ENCODE data around the gene RPS16. TPM values are rescaled to one million over a fixed set of nuclear protein-coding genes. Genes with fewer than 3 reads are reported as not detected.

The RPS16 gene
- total and polyA plus RNA-seq, 9 of the 15 experiments (the other 6 are each of a cell fraction or from before 2014, with no cell fraction given), result 82.6 to 3,671 (median 2,204) TPM

DNA sequence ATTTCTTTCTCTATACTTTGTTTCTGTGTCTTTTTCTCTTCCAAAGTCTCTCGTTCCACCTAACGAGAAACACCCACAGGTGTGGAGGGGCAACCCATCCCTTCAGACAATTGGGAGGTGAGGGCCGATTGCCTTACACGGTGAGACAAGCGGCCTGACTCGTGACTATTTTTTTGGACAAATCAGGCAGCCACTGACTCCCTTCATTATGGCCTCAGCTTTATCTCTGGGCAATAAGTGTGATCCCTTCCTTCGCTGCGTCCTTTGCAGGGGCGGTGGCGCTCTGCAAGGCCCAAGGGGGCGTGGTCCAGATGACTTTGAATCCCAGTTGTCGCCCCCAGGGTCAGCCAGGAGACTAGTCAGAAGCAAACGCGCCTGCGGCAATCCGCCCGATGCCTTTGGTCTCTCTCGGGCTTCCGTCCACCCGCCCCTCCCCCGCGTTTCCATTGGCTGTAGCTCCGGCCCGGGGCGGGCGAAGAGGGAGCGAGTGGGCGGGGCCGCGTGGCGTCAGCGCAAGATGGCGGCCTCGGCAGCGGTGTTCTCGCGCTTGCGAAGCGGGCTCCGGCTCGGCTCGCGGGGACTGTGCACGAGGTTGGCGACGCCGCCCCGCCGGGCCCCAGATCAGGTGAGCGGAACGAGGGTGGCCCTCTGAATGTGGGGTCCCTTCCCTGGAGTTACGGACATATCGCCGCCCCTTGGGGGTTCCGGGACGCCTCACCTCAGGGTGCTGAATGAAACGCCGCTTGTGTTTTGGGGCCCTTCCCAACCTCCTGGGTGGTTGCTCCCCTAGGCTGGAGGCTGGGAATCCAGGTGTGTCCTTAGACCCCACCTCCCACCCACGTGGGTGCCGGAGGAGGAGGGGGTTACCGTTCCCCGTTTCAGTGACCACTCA lies 44.8 kb upstream of the RPS16 start, which contains the start of gene TIMM50 (continued):
- TF ChIP-seq, protein P1, sequence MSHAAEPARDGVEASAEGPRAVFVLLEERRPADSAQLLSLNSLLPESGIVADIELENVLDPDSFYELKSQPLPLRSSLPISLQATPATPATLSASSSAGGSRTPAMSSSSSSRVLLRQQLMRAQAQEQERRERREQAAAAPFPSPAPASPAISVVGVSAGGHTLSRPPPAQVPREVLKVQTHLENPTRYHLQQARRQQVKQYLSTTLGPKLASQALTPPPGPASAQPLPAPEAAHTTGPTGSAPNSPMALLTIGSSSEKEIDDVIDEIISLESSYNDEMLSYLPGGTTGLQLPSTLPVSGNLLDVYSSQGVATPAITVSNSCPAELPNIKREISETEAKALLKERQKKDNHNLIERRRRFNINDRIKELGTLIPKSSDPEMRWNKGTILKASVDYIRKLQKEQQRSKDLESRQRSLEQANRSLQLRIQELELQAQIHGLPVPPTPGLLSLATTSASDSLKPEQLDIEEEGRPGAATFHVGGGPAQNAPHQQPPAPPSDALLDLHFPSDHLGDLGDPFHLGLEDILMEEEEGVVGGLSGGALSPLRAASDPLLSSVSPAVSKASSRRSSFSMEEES (CRISPR knock-in tag; IDR thresholded peaks at IDR 0.05), result peak; percentile 32; the same call in 1 of the 2 replicates
- TF ChIP-seq, protein P2, sequence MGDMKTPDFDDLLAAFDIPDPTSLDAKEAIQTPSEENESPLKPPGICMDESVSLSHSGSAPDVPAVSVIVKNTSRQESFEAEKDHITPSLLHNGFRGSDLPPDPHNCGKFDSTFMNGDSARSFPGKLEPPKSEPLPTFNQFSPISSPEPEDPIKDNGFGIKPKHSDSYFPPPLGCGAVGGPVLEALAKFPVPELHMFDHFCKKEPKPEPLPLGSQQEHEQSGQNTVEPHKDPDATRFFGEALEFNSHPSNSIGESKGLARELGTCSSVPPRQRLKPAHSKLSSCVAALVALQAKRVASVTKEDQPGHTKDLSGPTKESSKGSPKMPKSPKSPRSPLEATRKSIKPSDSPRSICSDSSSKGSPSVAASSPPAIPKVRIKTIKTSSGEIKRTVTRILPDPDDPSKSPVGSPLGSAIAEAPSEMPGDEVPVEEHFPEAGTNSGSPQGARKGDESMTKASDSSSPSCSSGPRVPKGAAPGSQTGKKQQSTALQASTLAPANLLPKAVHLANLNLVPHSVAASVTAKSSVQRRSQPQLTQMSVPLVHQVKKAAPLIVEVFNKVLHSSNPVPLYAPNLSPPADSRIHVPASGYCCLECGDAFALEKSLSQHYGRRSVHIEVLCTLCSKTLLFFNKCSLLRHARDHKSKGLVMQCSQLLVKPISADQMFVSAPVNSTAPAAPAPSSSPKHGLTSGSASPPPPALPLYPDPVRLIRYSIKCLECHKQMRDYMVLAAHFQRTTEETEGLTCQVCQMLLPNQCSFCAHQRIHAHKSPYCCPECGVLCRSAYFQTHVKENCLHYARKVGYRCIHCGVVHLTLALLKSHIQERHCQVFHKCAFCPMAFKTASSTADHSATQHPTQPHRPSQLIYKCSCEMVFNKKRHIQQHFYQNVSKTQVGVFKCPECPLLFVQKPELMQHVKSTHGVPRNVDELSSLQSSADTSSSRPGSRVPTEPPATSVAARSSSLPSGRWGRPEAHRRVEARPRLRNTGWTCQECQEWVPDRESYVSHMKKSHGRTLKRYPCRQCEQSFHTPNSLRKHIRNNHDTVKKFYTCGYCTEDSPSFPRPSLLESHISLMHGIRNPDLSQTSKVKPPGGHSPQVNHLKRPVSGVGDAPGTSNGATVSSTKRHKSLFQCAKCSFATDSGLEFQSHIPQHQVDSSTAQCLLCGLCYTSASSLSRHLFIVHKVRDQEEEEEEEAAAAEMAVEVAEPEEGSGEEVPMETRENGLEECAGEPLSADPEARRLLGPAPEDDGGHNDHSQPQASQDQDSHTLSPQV (IDR thresholded peaks at IDR 0.05), result no peak
- TF ChIP-seq FOXA3 (CRISPR knock-in tag; conservative IDR thresholded peaks at IDR 0.05 in 1 of 2, IDR thresholded peaks at IDR 0.05 in 1 of 2) (peak in 1 of 2 experiments; percentile 61; a peak in 1 of 4 replicates), BHLHE40 (IDR thresholded peaks at IDR 0.05; ENCODE audit: low read length) (peak; percentile 60), SMAD4 (CRISPR knock-in tag; conservative IDR thresholded peaks at IDR 0.05) (0 out of 2 replicates have a peak, but pooled peaks have one; percentile 13), CCNT2 (IDR thresholded peaks at IDR 0.05; ENCODE audit: borderline replicate concordance, extremely low read depth, insufficient read length, low read depth, low read length) (peak; percentile 67), RFX5 (IDR thresholded peaks at IDR 0.05; ENCODE audit: low read depth, low read length) (0 out of 2 replicates have a peak, but pooled peaks have one; percentile 36), PHTF2 (CRISPR knock-in tag; IDR thresholded peaks at IDR 0.05) (no peak), SIN3A (IDR thresholded peaks at IDR 0.05; ENCODE audit: borderline replicate concordance in 2 of 2, control insufficient read depth in 1 of 2, low read depth in 2 of 2, low read length in 2 of 2) (peak; percentile 60 to 83; a peak in 2 of 4 replicates)
- TF ChIP-seq, protein P3, sequence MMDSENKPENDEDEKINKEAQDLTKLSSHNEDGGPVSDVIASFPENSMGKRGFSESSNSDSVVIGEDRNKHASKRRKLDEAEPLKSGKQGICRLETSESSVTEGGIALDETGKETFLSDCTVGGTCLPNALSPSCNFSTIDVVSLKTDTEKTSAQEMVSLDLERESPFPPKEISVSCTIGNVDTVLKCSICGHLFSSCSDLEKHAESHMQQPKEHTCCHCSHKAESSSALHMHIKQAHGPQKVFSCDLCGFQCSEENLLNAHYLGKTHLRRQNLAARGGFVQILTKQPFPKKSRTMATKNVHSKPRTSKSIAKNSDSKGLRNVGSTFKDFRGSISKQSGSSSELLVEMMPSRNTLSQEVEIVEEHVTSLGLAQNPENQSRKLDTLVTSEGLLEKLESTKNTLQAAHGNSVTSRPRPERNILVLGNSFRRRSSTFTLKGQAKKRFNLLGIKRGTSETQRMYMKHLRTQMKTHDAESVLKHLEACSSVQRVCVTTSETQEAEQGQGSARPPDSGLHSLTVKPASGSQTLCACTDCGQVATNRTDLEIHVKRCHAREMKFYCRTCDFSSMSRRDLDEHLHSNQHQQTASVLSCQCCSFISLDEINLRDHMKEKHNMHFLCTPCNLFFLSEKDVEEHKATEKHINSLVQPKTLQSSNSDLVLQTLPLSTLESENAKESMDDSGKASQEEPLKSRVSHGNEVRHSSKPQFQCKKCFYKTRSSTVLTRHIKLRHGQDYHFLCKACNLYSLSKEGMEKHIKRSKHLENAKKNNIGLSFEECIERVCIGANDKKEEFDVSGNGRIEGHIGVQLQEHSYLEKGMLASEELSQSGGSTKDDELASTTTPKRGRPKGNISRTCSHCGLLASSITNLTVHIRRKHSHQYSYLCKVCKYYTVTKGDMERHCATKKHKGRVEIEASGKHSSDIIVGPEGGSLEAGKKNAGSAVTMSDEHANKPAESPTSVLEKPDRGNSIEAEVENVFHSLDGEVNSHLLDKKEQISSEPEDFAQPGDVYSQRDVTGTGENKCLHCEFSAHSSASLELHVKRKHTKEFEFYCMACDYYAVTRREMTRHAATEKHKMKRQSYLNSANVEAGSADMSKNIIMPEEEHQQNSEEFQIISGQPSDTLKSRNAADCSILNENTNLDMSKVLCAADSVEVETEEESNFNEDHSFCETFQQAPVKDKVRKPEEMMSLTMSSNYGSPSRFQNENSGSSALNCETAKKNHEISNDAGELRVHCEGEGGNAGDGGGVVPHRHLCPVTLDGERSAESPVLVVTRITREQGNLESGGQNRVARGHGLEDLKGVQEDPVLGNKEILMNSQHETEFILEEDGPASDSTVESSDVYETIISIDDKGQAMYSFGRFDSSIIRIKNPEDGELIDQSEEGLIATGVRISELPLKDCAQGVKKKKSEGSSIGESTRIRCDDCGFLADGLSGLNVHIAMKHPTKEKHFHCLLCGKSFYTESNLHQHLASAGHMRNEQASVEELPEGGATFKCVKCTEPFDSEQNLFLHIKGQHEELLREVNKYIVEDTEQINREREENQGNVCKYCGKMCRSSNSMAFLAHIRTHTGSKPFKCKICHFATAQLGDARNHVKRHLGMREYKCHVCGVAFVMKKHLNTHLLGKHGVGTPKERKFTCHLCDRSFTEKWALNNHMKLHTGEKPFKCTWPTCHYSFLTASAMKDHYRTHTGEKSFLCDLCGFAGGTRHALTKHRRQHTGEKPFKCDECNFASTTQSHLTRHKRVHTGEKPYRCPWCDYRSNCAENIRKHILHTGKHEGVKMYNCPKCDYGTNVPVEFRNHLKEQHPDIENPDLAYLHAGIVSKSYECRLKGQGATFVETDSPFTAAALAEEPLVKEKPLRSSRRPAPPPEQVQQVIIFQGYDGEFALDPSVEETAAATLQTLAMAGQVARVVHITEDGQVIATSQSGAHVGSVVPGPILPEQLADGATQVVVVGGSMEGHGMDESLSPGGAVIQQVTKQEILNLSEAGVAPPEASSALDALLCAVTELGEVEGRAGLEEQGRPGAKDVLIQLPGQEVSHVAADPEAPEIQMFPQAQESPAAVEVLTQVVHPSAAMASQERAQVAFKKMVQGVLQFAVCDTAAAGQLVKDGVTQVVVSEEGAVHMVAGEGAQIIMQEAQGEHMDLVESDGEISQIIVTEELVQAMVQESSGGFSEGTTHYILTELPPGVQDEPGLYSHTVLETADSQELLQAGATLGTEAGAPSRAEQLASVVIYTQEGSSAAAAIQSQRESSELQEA (IDR thresholded peaks at IDR 0.05; ENCODE audit: low read depth), result peak; percentile 99

Measured in K562 (cell line).